GM03348 (cell line): ENCODE results near the gene ARMC3.

Source experiments
- DNase-seq: peaks from one replicate; pipeline ENCODE4 v3.0.0; 2012; ENCODE audit warnings: low spot score

Gene ARMC3

GRCh38 chr10:23078114-23078513 is 150.3 kb downstream of the ARMC3 start:
- DNase-seq, result no peak

DNA sequence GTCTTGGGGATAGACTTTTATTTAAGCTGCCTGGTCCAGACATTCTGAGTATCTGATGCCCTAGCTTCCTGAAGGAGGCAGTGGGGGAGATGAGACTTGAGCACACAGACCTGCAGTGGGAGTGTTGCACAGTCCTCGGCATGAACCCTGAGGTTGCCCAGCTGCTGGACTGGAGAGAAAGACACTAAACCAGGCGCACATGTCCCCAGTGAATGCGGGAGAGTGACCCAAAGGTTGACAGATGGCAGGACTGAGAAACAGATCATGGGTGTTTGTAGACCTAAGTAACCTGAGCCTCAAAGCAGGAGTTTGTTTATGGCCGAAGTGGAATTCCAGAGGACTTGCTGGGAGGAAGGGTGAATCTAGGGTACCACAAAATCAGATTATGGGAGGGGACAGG is 151.8 kb downstream of the ARMC3 start:
- DNase-seq, result no peak

- DNase-seq, result no peak
Observed at GRCh38 chr10:23080262-23080661, 152.4 kb downstream of the ARMC3 start.

GRCh38 chr10:23081221-23081750 is 153.4 kb downstream of the ARMC3 start:
- DNase-seq, result peak; percentile 26

DNA sequence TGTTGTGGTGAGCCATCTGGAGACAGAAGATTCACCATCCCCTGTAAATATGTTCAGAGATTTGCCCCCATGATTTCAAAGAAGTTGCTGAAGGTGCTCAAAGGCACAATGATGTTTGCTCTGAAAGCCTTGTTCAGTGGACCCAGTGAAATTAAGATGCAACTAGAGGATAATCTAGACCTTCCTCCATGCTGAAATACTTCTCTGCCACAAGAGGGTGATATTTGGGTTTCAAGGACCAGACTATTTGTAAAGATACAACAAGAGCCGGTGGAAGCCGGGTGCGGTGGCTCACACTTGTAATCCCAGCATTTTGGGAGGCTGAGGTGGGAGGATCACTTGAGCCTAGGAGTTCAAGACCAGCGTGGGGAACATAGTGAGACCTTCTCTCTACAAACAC is 154.0 kb downstream of the ARMC3 start:
- DNase-seq, result no peak
